DND-41 (cell line): Measurements from ENCODE around the gene C21orf91.

Source experiments
- EZH2 ChIP-seq: IDR thresholded peaks from 3 replicates; pipeline ENCODE4 v1.6.1; 2012; ENCODE audit warnings: borderline replicate concordance, low read depth, mild to moderate bottlenecking, moderate library complexity, low read length, inconsistent platforms; ENCODE audit not compliant: severe bottlenecking
- TF ChIP-seq, protein P1 (sequence below): IDR thresholded peaks from 2 replicates; pipeline ENCODE4 v1.5.1; 2012; ENCODE audit warnings: borderline replicate concordance, low read length, moderate library complexity, mild to moderate bottlenecking; ENCODE audit not compliant: poor library complexity, severe bottlenecking; ENCODE audit errors: extremely low read depth

DNA sequence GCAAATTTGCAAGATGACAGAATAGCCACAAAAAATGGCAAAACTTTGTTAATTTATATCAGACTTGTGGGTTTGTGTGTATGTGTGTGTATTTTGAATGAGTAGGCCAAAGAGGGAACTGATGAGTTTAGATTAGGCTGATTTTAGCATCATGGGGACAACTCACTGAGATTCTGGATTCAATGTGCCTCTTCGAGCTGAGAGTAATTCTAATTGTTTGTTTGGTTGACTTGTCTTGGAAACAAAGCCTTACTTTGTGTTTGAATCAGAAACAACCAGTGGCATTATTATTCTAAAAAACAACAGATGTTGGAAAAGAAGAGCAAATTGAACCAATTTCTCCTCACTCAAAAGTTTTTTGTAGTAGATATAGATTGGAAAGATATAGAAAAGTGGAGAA is 40.5 kb upstream of the C21orf91 start:
- TF ChIP-seq, protein P1, sequence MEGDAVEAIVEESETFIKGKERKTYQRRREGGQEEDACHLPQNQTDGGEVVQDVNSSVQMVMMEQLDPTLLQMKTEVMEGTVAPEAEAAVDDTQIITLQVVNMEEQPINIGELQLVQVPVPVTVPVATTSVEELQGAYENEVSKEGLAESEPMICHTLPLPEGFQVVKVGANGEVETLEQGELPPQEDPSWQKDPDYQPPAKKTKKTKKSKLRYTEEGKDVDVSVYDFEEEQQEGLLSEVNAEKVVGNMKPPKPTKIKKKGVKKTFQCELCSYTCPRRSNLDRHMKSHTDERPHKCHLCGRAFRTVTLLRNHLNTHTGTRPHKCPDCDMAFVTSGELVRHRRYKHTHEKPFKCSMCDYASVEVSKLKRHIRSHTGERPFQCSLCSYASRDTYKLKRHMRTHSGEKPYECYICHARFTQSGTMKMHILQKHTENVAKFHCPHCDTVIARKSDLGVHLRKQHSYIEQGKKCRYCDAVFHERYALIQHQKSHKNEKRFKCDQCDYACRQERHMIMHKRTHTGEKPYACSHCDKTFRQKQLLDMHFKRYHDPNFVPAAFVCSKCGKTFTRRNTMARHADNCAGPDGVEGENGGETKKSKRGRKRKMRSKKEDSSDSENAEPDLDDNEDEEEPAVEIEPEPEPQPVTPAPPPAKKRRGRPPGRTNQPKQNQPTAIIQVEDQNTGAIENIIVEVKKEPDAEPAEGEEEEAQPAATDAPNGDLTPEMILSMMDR: no peak
- no peak for TF ChIP-seq EZH2
